Measurements from ENCODE around the gene NINL. TPM values are rescaled to one million over a fixed set of nuclear protein-coding genes. Genes with fewer than 3 reads are reported as not detected.

The NINL gene
- total and polyA plus RNA-seq, 2 of the 8 experiments (the other 6 are each of a cell fraction or from before 2014, with no cell fraction given) = 15.3 to 30.0 TPM

- Histone ChIP-seq H3K4ac (replicated peaks; ENCODE audit: insufficient read length, low read depth, low read length) (no peak overlapping the region), H2BK12ac (ENCODE audit: low read depth, low read length) (no peak overlapping the region), H3K4me2 (ENCODE audit: insufficient read depth in 1 of 2, low read depth in 2 of 2, low read length in 2 of 2) (no peak overlapping the region), H3K79me1 (ENCODE audit: low read depth, low read length) (no peaks in the 10 kb centered on the region), H2BK20ac (ENCODE audit: low read length) (no peak overlapping the region), H3K18ac (ENCODE audit: extremely low read depth, low read length) (no peak overlapping the region), H4K91ac (replicated peaks; ENCODE audit: insufficient read length, low read length) (no peak overlapping the region), H3K4me3 (ENCODE audit: extremely low read depth in 1 of 4, insufficient read depth in 2 of 4, low read depth in 3 of 4, low read length in 4 of 4) (no peak overlapping the region), H4K5ac (ENCODE audit: insufficient read length, low read depth, low read length) (no peak overlapping the region), H3K23me2 (ENCODE audit: low read depth, low read length) (peaks cover 8% of the 10 kb centered on the region; the same call in 1 of the 2 replicates), H3K27ac (ENCODE audit: low read depth, low read length) (no peak overlapping the region), H3K23ac (ENCODE audit: insufficient read length) (no peak overlapping the region), H4K8ac (ENCODE audit: extremely low read depth, insufficient read depth, low read length) (no peak overlapping the region), H3K36me3 (ENCODE audit: control insufficient read depth in 2 of 4, insufficient read depth in 4 of 4, low read length in 3 of 4) (no peaks in the 10 kb centered on the region), H3K9ac (replicated peaks in 1 of 4; ENCODE audit: extremely low read depth in 1 of 4, low read depth in 3 of 4, low read length in 3 of 4) (no peak overlapping the region), H2BK15ac (ENCODE audit: low read length) (no peak overlapping the region), H4K20me1 (replicated peaks in 1 of 2; ENCODE audit: control insufficient read depth in 1 of 2, insufficient read depth in 2 of 2, low read length in 2 of 2) (peaks cover 0 to 5% of the 10 kb centered on the region in 2 experiments), H2BK5ac (ENCODE audit: low read depth, low read length) (no peak overlapping the region), H2AK5ac (ENCODE audit: low read depth, low read length) (no peak overlapping the region), H3K27me3 (replicated peaks in 1 of 4; ENCODE audit: control insufficient read depth in 3 of 4, extremely low read depth in 1 of 4, insufficient read depth in 3 of 4, low read length in 3 of 4) (no peaks in the 10 kb centered on the region), H2BK120ac (replicated peaks; ENCODE audit: low read depth, low read length) (no peak overlapping the region), H3K56ac (replicated peaks; ENCODE audit: insufficient read length, low read depth, low read length) (no peak overlapping the region), H3K9me3 (ENCODE audit: insufficient read depth in 2 of 2, low read depth in 1 of 2, low read length in 1 of 2) (no peaks in the 10 kb centered on the region), H2AFZ (ENCODE audit: low read length) (no peak overlapping the region), H3K14ac (ENCODE audit: insufficient read length) (no peak overlapping the region), H3K4me1 (replicated peaks in 1 of 4; ENCODE audit: control insufficient read depth in 3 of 4, insufficient read depth in 4 of 4, low read length in 3 of 4) (no peaks in the 10 kb centered on the region; a peak in 1 of 7 replicates), H3K79me2 (ENCODE audit: control insufficient read depth in 1 of 2, insufficient read depth in 2 of 2, low read length in 2 of 2) (no peaks in the 10 kb centered on the region)
- CTCF ChIA-PET (ENCODE audit: partially characterized antibody) = no interaction called here
- FAIRE-seq = no peak
- POLR2A ChIA-PET (ENCODE audit: partially characterized antibody) = interaction anchor here (1.1 to 1.4 kb wide), 2 partner anchors 8 to 22 kb away, joined by 3 to 4 read pairs; no protein-coding TSS in a partner anchor
- no peak for DNase-seq (ENCODE audit: low read depth in 1 of 2, low spot score in 2 of 2)
- WGBS, 2 experiments (ENCODE audit: extremely low coverage in 1 of 2, insufficient coverage in 1 of 2, insufficient read length in 1 of 2, insufficient replicate concordance in 2 of 2, low coverage in 1 of 2, low lambda C conversion rate in 2 of 2, missing lambda C conversion rate in 1 of 2) = 88% methylated on average over 1 of the region's 1 CpG; no CpG with 5 or more reads in 1 of the 2 experiments
- no peak for TF ChIP-seq BRCA1 (IDR thresholded peaks at IDR 0.05; ENCODE audit: low read depth, low read length)
- no peak for TF ChIP-seq SAP30 (IDR thresholded peaks at IDR 0.05; ENCODE audit: insufficient read depth, insufficient replicate concordance, low read length)
- TF ChIP-seq POLR2AphosphoS5 (IDR thresholded peaks at IDR 0.05; ENCODE audit: low read depth, low read length) = no peak
- no peak for TF ChIP-seq RNF2 (IDR thresholded peaks at IDR 0.05; ENCODE audit: borderline replicate concordance, low read depth, low read length, missing control alignments, poor library complexity, severe bottlenecking)
- no peak for TF ChIP-seq BCL11A (IDR thresholded peaks at IDR 0.05; ENCODE audit: low read depth in 2 of 2, low read length in 2 of 2)
- no peak for TF ChIP-seq RXRA (IDR thresholded peaks at IDR 0.05; ENCODE audit: insufficient read depth, low read depth, low read length)
- no peak for TF ChIP-seq POLR2A (IDR thresholded peaks at IDR 0.05; ENCODE audit: control extremely low read depth in 1 of 2, low read depth in 2 of 2, low read length in 2 of 2)
- no peak for TF ChIP-seq E2F6 (IDR thresholded peaks at IDR 0.05)
- TF ChIP-seq TEAD4 (IDR thresholded peaks at IDR 0.05; ENCODE audit: low read depth, low read length) = no peak
- TF ChIP-seq ZNF274 (IDR thresholded peaks at IDR 0.05; ENCODE audit: borderline replicate concordance, extremely low read depth, low read length) = no peak
- no peak for TF ChIP-seq JUN (IDR thresholded peaks at IDR 0.05; ENCODE audit: low read depth, low read length)
- TF ChIP-seq POU5F1 (IDR thresholded peaks at IDR 0.05; ENCODE audit: low read depth, low read length) = no peak
- no peak for TF ChIP-seq HDAC6 (IDR thresholded peaks at IDR 0.05; ENCODE audit: low read depth, low read length)
These were observed 20.9 kb upstream of the NINL start for GRCh38 chr20:25606094-25606695.
